ENCODE data around the gene SEBOX.

Gene SEBOX

GRCh38 chr17:28338056-28338768 is 26.8 kb downstream of the SEBOX start:
- TF ChIP-seq CTCF (IDR thresholded peaks at IDR 0.05; ENCODE audit: extremely low read depth, insufficient read depth, missing control alignments) = no peak
- in situ Hi-C loops (cut with MboI; ENCODE audit: low pct_unique_long_range_greater_than_20kb, low sequenced_read_pairs, unreplicated experiment) = no loop called here
- DNase-seq (ENCODE audit: low spot score) = no peak

- no peak for TF ChIP-seq CTCF (IDR thresholded peaks at IDR 0.05; ENCODE audit: extremely low read depth, insufficient read depth, missing control alignments)
- peak; percentile 37 for DNase-seq (ENCODE audit: low spot score)
- in situ Hi-C loops (cut with MboI; ENCODE audit: low pct_unique_long_range_greater_than_20kb, low sequenced_read_pairs, unreplicated experiment) = no loop called here
Measured at GRCh38 chr17:28335959-28336871, 28.8 kb downstream of the SEBOX start.

GRCh38 chr17:28335201-28335958 is 29.6 kb downstream of the SEBOX start, which contains the start of the genes IFT20 and TNFAIP1:
IFT20 (minus strand) TSS chr17:28335472; CDS start chr17:28331985, 3,487 bp downstream.
TNFAIP1 (plus strand) TSS chr17:28335761; CDS start chr17:28339522, 3,761 bp downstream.
- DNase-seq (ENCODE audit: low spot score) = peak; percentile 97
- in situ Hi-C loops (cut with MboI; ENCODE audit: low pct_unique_long_range_greater_than_20kb, low sequenced_read_pairs, unreplicated experiment) = no loop called here
- TF ChIP-seq CTCF (IDR thresholded peaks at IDR 0.05; ENCODE audit: extremely low read depth, insufficient read depth, missing control alignments) = peak; percentile 21

- no peak for TF ChIP-seq CTCF (IDR thresholded peaks at IDR 0.05; ENCODE audit: extremely low read depth, insufficient read depth, missing control alignments)
- no peak for DNase-seq (ENCODE audit: low spot score)
- in situ Hi-C loops (cut with MboI; ENCODE audit: low pct_unique_long_range_greater_than_20kb, low sequenced_read_pairs, unreplicated experiment) = no loop called here
Measured at GRCh38 chr17:28334666-28335200, 30.3 kb downstream of the SEBOX start.

- in situ Hi-C loops (cut with MboI; ENCODE audit: low pct_unique_long_range_greater_than_20kb, low sequenced_read_pairs, unreplicated experiment) = no loop called here
- TF ChIP-seq CTCF (IDR thresholded peaks at IDR 0.05; ENCODE audit: extremely low read depth, insufficient read depth, missing control alignments) = no peak
- DNase-seq (ENCODE audit: low spot score) = no peak
Measured at GRCh38 chr17:28334171-28334570, 30.8 kb downstream of the SEBOX start.
